Measurements from ENCODE around the gene SLC39A8. TPM values are rescaled to one million over a fixed set of nuclear protein-coding genes. Genes with fewer than 3 reads are reported as not detected.

SLC39A8 gene
- total RNA-seq, 2 experiments from 2014 or later, result 84.1 to 87.8 TPM

Other genes starting within 250 kb of the SLC39A8 start
- gene NFKB1, start 155.9 kb upstream of the SLC39A8 start, total RNA-seq, result 100 to 1,000 TPM; 179 to 180 TPM